Naive thymus-derived CD8-positive, alpha-beta T cell (primary cell): ENCODE measurements around the gene MICAL2. TPM values are rescaled to one million over a fixed set of nuclear protein-coding genes. Genes with fewer than 3 reads are reported as not detected.
A peak's percentile ranks its signal among the peaks of the same experiment; 100 is the strongest.

Experiments
- ATAC-seq, 2 donors: fragments of 150-1000 bp; cut with Tn5 transposase in 1 of 2; sonication (Bioruptor Pico), chemical (Tn5 transposase) in 1 of 2; 1 replicate in 1 of 2; 2 replicates in 1 of 2; pipeline ENCODE4 v1.10.0; 2021; ENCODE audit warnings: mild to moderate bottlenecking in 2 of 2, moderate library complexity in 2 of 2
- POLR2A ChIA-PET: fragments of 350-600 bp; sonication (Branson Sonifier 250); formaldehyde crosslinking; loops from one replicate; lab custom pipeline; 2021; ENCODE audit warnings: antibody characterized with exemption; lab: Charles Lee
- DNase-seq, 10 donors: peaks; one replicate each; pipeline versions ENCODE4 v3.0.0 to v3.0.0-alpha.2; 2020 to 2022
- H3K27ac Mint-ChIP-seq, 10 donors: one replicate each; pipeline ENCODE4 v1.8.0; 2020 to 2022; ENCODE audit warnings: mild to moderate bottlenecking in 10 of 10, mixed read lengths in 10 of 10, moderate library complexity in 4 of 10, inconsistent platforms in 1 of 10
- H3K27me3 Mint-ChIP-seq, 5 donors: one replicate each; pipeline ENCODE4 v1.8.0; 2021 to 2022; ENCODE audit warnings: mixed read lengths in 5 of 5
- H3K36me3 Mint-ChIP-seq, 3 donors: one replicate each; pipeline ENCODE4 v1.8.0; 2020 to 2022; ENCODE audit warnings: mixed read lengths in 3 of 3, mild to moderate bottlenecking in 2 of 3, inconsistent platforms in 1 of 3
- H3K4me1 Mint-ChIP-seq, 4 donors: one replicate each; pipeline ENCODE4 v1.8.0; 2021 to 2022; ENCODE audit warnings: mixed read lengths in 4 of 4
- H3K4me3 Mint-ChIP-seq, 10 donors: one replicate each; pipeline ENCODE4 v1.8.0; 2020 to 2022; ENCODE audit warnings: mild to moderate bottlenecking in 10 of 10, mixed read lengths in 10 of 10, moderate library complexity in 6 of 10, inconsistent platforms in 1 of 10
- H3K9me3 Mint-ChIP-seq, 9 donors: one replicate each; pipeline ENCODE4 v1.8.0; 2020 to 2022; ENCODE audit warnings: mixed read lengths in 9 of 9, mild to moderate bottlenecking in 3 of 9, inconsistent platforms in 1 of 9, moderate library complexity in 1 of 9
- polyA plus RNA-seq, 3 donors: library from polyadenylated mRNA; unstranded; fragments of 300-500 nt; fragmentation: Illumina TruSeq; gene quantifications; one replicate each; pipeline ENCODE4 v1.2.3, GENCODE V29; 2021
- total RNA-seq, 8 experiments: library from RNA in 2 of 8; stranded (reverse) in 2 of 8; gene quantifications; one replicate each; pipeline ENCODE4 v1.2.3 and lab custom pipeline; 2021 to 2026

MICAL2 gene
- total and polyA plus RNA-seq, 5 experiments from 2014 or later = 2.3 to 12.3 (median 5.0) TPM

GRCh38 chr11:12126344-12127019 lies 16.1 kb downstream of the MICAL2 start:
- peak overlapping the region in 1 of 10 donors; percentile 48 for H3K27ac Mint-ChIP-seq
- H3K36me3 Mint-ChIP-seq = no peaks in the 10 kb centered on the region
- H3K4me3 Mint-ChIP-seq = no peak overlapping the region
- DNase-seq (no peak), ATAC-seq (no peak)
- peaks cover 0 to 5% (median 0%) of the 10 kb centered on the region in 5 donors for H3K27me3 Mint-ChIP-seq
- no peaks in the 10 kb centered on the region for H3K9me3 Mint-ChIP-seq
- POLR2A ChIA-PET = interaction anchor here (0.6 kb wide), 1 partner anchor 14 kb away, joined by 3 read pairs; no protein-coding TSS in a partner anchor
- H3K4me1 Mint-ChIP-seq = peaks cover 3 to 28% (median 17%) of the 10 kb centered on the region in 4 donors

GRCh38 chr11:12127206-12127898 lies 17.0 kb downstream of the MICAL2 start:
- Mint-ChIP-seq H3K27ac (peak overlapping the region in 2 of 10 donors; percentile 3 to 22), H3K27me3 (peaks cover 0 to 5% (median 0%) of the 10 kb centered on the region in 5 donors), H3K36me3 (no peaks in the 10 kb centered on the region), H3K9me3 (no peaks in the 10 kb centered on the region), H3K4me1 (peaks cover 3 to 28% (median 16%) of the 10 kb centered on the region in 4 donors), H3K4me3 (no peak overlapping the region)
- no peak for DNase-seq
- POLR2A ChIA-PET = interaction anchor here (0.6 kb wide), 1 partner anchor 13 kb away, joined by 3 read pairs; no protein-coding TSS in a partner anchor
- no peak for ATAC-seq

- H3K4me3 Mint-ChIP-seq = no peak overlapping the region
- ATAC-seq = no peak
- peaks cover 5 to 32% (median 20%) of the 10 kb centered on the region in 4 donors for H3K4me1 Mint-ChIP-seq
- peaks cover 0 to 5% (median 0%) of the 10 kb centered on the region in 5 donors for H3K27me3 Mint-ChIP-seq
- DNase-seq = no peak
- no peaks in the 10 kb centered on the region for H3K36me3 Mint-ChIP-seq
- no peak overlapping the region for H3K27ac Mint-ChIP-seq
- no peaks in the 10 kb centered on the region for H3K9me3 Mint-ChIP-seq
- POLR2A ChIA-PET = no interaction called here
Measured at GRCh38 chr11:12128301-12128751, 17.9 kb downstream of the MICAL2 start.

- H3K36me3 Mint-ChIP-seq = no peaks in the 10 kb centered on the region
- DNase-seq (no peak), ATAC-seq (no peak)
- H3K4me1 Mint-ChIP-seq = peaks cover 11 to 37% (median 26%) of the 10 kb centered on the region in 4 donors
- POLR2A ChIA-PET = no interaction called here
- peaks cover 0 to 5% (median 0%) of the 10 kb centered on the region in 5 donors for H3K27me3 Mint-ChIP-seq
- no peak overlapping the region for H3K4me3 Mint-ChIP-seq
- no peaks in the 10 kb centered on the region for H3K9me3 Mint-ChIP-seq
- peak overlapping the region in 1 of 10 donors; percentile 11 for H3K27ac Mint-ChIP-seq
Measured at GRCh38 chr11:12129227-12129626, 18.8 kb downstream of the MICAL2 start.

- no peak for ATAC-seq
- POLR2A ChIA-PET = no interaction called here
- H3K27me3 Mint-ChIP-seq = peaks cover 0 to 5% (median 0%) of the 10 kb centered on the region in 5 donors
- H3K9me3 Mint-ChIP-seq = no peaks in the 10 kb centered on the region
- H3K27ac Mint-ChIP-seq = peak overlapping the region in 1 of 10 donors; percentile 29
- DNase-seq = no peak
- no peak overlapping the region for H3K4me3 Mint-ChIP-seq
- no peaks in the 10 kb centered on the region for H3K36me3 Mint-ChIP-seq
- H3K4me1 Mint-ChIP-seq = peaks cover 11 to 31% (median 19%) of the 10 kb centered on the region in 4 donors
Measured at GRCh38 chr11:12130180-12130980, 20.0 kb downstream of the MICAL2 start.

GRCh38 chr11:12131943-12132789 lies 21.8 kb downstream of the MICAL2 start:
- no peak for ATAC-seq
- no peaks in the 10 kb centered on the region for H3K27me3 Mint-ChIP-seq
- peaks cover 11 to 23% (median 18%) of the 10 kb centered on the region in 4 donors for H3K4me1 Mint-ChIP-seq
- POLR2A ChIA-PET = no interaction called here
- peak overlapping the region in 4 of 10 donors; percentile 44 to 50 (median 47) for H3K27ac Mint-ChIP-seq
- H3K36me3 Mint-ChIP-seq = no peaks in the 10 kb centered on the region
- no peak for DNase-seq
- no peak overlapping the region for H3K4me3 Mint-ChIP-seq
- H3K9me3 Mint-ChIP-seq = no peaks in the 10 kb centered on the region

- no peak overlapping the region for H3K4me3 Mint-ChIP-seq
- ATAC-seq = no peak
- POLR2A ChIA-PET = no interaction called here
- peaks cover 11 to 23% (median 18%) of the 10 kb centered on the region in 4 donors for H3K4me1 Mint-ChIP-seq
- H3K9me3 Mint-ChIP-seq = no peaks in the 10 kb centered on the region
- DNase-seq = no peak
- H3K36me3 Mint-ChIP-seq = no peaks in the 10 kb centered on the region
- H3K27ac Mint-ChIP-seq = peak overlapping the region in 3 of 10 donors; percentile 28 to 48 (median 46)
- no peaks in the 10 kb centered on the region for H3K27me3 Mint-ChIP-seq
Measured at GRCh38 chr11:12132790-12133145, 22.4 kb downstream of the MICAL2 start.

GRCh38 chr11:12133547-12134235 lies 23.3 kb downstream of the MICAL2 start:
- ATAC-seq (peak; percentile 83 to 94), DNase-seq (peak in 5 of 10 donors; percentile 26 to 68 (median 38))
- Mint-ChIP-seq H3K36me3 (no peaks in the 10 kb centered on the region), H3K27ac (peak overlapping the region in 9 of 10 donors; percentile 1 to 85 (median 64)), H3K4me3 (peak overlapping the region in 9 of 10 donors; percentile 12 to 75 (median 60)), H3K27me3 (no peaks in the 10 kb centered on the region), H3K9me3 (no peaks in the 10 kb centered on the region), H3K4me1 (peaks cover 11 to 19% (median 17%) of the 10 kb centered on the region in 4 donors)
- POLR2A ChIA-PET = interaction anchor here (1.1 kb wide), 1 partner anchor 92 kb away, joined by 3 read pairs; no protein-coding TSS in a partner anchor

GRCh38 chr11:12134236-12134585 lies 23.8 kb downstream of the MICAL2 start:
- Mint-ChIP-seq H3K27ac (peak overlapping the region in 9 of 10 donors; percentile 2 to 91 (median 52)), H3K27me3 (no peaks in the 10 kb centered on the region), H3K9me3 (no peaks in the 10 kb centered on the region), H3K4me1 (peaks cover 12 to 19% (median 17%) of the 10 kb centered on the region in 4 donors), H3K4me3 (peak overlapping the region; percentile 9 to 75 (median 45)), H3K36me3 (no peaks in the 10 kb centered on the region)
- ATAC-seq (peak; percentile 43 to 68), DNase-seq (no peak)
- POLR2A ChIA-PET = interaction anchor here (1.1 kb wide), 1 partner anchor 91 kb away, joined by 3 read pairs; no protein-coding TSS in a partner anchor

- peaks cover 13 to 19% (median 18%) of the 10 kb centered on the region in 4 donors for H3K4me1 Mint-ChIP-seq
- H3K4me3 Mint-ChIP-seq = no peak overlapping the region
- no peaks in the 10 kb centered on the region for H3K27me3 Mint-ChIP-seq
- no peak for ATAC-seq
- no peaks in the 10 kb centered on the region for H3K36me3 Mint-ChIP-seq
- POLR2A ChIA-PET = interaction anchor here (1.0 kb wide), 1 partner anchor 89 kb away, joined by 4 read pairs; no protein-coding TSS in a partner anchor
- no peak overlapping the region for H3K27ac Mint-ChIP-seq
- DNase-seq = no peak
- no peaks in the 10 kb centered on the region for H3K9me3 Mint-ChIP-seq
Measured at GRCh38 chr11:12135185-12135584, 24.8 kb downstream of the MICAL2 start.

GRCh38 chr11:12137005-12137690 lies 26.8 kb downstream of the MICAL2 start:
- no peaks in the 10 kb centered on the region for H3K27me3 Mint-ChIP-seq
- H3K9me3 Mint-ChIP-seq = no peaks in the 10 kb centered on the region
- peaks cover 26 to 38% (median 36%) of the 10 kb centered on the region in 4 donors for H3K4me1 Mint-ChIP-seq
- DNase-seq (no peak), ATAC-seq (no peak)
- peaks cover 0 to 3% (median 0%) of the 10 kb centered on the region in 3 donors for H3K36me3 Mint-ChIP-seq
- no peak overlapping the region for H3K4me3 Mint-ChIP-seq
- H3K27ac Mint-ChIP-seq = no peak overlapping the region
- POLR2A ChIA-PET = no interaction called here
